ENCODE measurements around the gene JAM3.

GRCh38 chr11:134120921-134121526, 52.2 kb downstream of the JAM3 start:
- no peak for TF ChIP-seq CTCF (IDR thresholded peaks at IDR 0.05)
- TF ChIP-seq EZH2 (IDR thresholded peaks at IDR 0.05; ENCODE audit: borderline replicate concordance, insufficient read depth, low read depth, low read length, poor library complexity, severe bottlenecking), result no peak

Data from B cell (primary cell).